NT2/D1 (cell line): ENCODE measurements around the gene CSTB.

Experiments
- SUZ12 ChIP-seq: IDR thresholded peaks from 2 replicates; pipeline ENCODE4 v1.6.1; 2011; ENCODE audit not compliant: insufficient read length, insufficient read depth; ENCODE audit errors: extremely low read depth
- YY1 ChIP-seq: IDR thresholded peaks from 2 replicates; pipeline ENCODE4 v1.6.1; 2011; ENCODE audit not compliant: insufficient read length, insufficient read depth
- ZNF274 ChIP-seq: IDR thresholded peaks from 2 replicates; pipeline ENCODE4 v1.6.1; 2011; ENCODE audit warnings: mild to moderate bottlenecking, low read depth, low read length

DNA sequence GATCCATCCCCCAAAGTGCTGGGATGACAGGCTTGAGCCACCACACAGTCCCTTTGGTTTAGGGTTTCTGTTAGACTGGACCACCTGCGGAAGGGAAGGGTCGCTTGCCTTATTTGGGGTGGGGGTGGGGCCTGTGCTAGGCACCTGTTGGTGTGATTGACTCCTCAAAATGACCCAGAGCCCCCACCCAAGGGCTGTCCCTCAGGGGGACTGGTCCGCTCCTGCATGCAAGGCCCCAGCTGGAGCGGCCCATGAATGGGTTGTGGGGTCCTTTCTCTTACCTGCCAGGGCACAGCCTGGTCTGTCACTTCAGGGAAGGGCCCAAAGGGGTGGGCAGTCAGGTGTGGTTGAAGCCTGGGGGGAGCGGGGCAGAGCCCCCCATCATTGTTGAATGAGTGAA is 1.8 kb upstream of the CSTB start:
- TF ChIP-seq YY1, result no peak
- TF ChIP-seq ZNF274, result no peak
- no peak for TF ChIP-seq SUZ12
